GM19452 (cell line): Measurements from ENCODE around the gene PIK3C2G.
"Not testable (repeated sequence)": the region's sequence is repeated elsewhere in the genome, so short reads cannot be mapped to it uniquely, and the experiment has no call there.

Experiments used
- ATAC-seq: cut with Tn5 transposase; IDR thresholded peaks from one replicate; pipeline ENCODE4 v1.9.1; 2021; ENCODE audit not compliant: unreplicated experiment

The PIK3C2G gene

GRCh38 chr12:18261273-18261672, at the start of gene PIK3C2G:
TSS of gene PIK3C2G (plus strand) at chr12:18261518. CDS start at chr12:18282082, 20,564 bp downstream.
- ATAC-seq, result no peak

GRCh38 chr12:18217966-18218365, 43.4 kb upstream of the PIK3C2G start:
- no peak for ATAC-seq

DNA sequence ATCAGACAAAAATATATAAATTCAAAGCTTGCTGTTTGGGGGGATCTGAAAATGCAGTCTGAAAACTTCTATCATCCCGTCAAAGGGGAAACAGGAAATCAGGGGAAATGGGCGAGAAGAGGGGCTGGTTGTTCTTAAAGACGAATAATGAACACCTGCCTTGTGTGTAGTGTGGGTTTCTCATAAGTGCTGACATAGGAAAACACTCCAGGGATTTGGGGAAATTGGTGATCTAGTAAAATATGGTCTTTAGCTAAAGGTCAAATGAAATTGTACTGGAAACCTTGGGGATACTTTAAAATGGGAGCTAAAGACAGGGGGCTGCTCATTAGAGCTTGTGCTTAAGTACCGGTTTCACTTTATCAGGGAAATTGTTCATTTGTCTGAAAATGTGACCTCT, 39.6 kb upstream of the PIK3C2G start:
- ATAC-seq, result no peak

GRCh38 chr12:18222699-18223098, 38.6 kb upstream of the PIK3C2G start:
- no peak for ATAC-seq

- ATAC-seq, result no peak
Observed at GRCh38 chr12:18224745-18225144, 36.6 kb upstream of the PIK3C2G start.

- no peak for ATAC-seq
Observed at GRCh38 chr12:18239526-18239925, 21.8 kb upstream of the PIK3C2G start.

DNA sequence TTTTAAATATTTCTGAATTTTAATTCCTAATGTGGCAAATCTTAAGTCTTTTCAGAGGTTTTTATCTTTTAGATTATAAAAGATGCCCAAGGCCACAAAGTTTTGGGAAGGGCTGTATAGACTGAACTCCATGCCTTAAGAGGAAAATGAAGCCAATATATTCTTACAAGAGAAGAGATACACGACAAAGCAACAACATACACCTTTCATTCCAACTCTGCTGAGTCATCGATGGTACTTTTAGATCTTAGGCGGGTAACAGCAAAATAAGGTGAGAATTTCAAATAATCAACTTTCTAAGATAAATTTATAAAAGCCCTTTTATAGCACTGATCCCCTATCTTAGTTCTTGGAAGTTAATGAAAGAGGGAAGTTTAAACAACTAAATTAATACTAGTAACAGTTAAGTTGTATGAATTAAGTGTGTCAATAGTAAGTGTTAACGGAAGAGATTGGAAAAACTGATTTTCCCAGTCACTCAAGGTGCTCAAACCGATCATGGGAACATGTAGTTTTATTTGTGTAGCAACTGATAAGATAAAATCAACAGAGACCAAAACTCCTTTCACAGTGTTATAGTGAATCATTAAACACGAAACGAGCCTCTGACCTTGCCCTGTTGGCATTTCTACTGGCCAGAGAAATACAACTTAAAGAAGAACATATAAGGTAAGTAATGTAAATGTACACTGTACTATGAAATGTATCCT, 18.8 kb upstream of the PIK3C2G start:
- no peak for ATAC-seq

- ATAC-seq, result no peak
Observed at GRCh38 chr12:18243238-18243637, 18.1 kb upstream of the PIK3C2G start.

- no peak for ATAC-seq
Observed at GRCh38 chr12:18246066-18246465, 15.3 kb upstream of the PIK3C2G start.

DNA sequence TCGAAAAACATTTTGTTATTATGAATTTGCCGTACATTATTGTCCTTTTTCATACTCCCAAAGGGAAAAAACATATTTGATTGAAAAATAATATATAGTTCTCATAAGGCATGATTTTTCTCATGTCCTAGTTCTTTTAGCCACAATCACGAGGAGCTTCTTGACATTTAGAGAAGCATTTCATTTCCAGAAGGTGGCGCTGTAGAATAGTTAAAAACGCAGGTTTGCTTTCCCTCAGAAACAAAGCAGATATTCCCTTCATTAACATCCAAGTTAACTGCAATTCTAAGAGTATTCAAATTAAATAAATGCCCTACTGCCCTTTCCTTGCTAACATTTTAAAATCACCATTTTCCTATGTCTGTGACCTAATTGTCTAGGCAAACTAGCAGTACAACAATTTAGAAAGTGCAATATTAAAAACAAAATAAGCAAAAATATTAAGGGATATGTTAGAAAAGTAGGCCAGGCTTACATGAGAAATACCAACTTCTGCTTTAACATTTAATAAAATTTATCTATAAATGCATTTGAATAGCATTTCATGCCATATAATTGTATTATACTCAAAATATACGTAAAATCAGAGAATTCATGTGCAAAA, 10.9 kb upstream of the PIK3C2G start:
- no peak for ATAC-seq

GRCh38 chr12:18254081-18254480, 7.2 kb upstream of the PIK3C2G start:
- no peak for ATAC-seq

- ATAC-seq, result not testable (repeated sequence)
Observed at GRCh38 chr12:18255004-18255403, 6.3 kb upstream of the PIK3C2G start.

DNA sequence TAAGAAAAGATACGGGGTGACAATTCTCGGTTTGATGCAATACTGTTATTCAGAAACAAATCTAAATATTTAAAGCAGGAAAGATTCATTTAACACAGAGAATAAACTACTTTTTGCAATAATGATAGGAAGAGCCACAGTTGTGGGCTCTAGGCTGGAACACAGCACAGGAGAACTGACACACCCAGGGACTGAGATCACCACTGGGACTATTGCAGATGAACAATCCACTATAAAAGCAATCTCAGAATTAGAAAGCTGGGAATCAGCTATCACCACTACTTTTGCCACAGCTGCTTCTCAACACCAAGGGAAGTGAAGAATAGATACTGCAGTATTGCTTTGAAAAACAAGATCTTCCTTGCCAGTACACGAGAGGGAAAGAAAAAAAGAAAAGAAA, 4.1 kb upstream of the PIK3C2G start:
- ATAC-seq, result no peak

GRCh38 chr12:18258929-18259328, 2.4 kb upstream of the PIK3C2G start:
- ATAC-seq, result no peak

DNA sequence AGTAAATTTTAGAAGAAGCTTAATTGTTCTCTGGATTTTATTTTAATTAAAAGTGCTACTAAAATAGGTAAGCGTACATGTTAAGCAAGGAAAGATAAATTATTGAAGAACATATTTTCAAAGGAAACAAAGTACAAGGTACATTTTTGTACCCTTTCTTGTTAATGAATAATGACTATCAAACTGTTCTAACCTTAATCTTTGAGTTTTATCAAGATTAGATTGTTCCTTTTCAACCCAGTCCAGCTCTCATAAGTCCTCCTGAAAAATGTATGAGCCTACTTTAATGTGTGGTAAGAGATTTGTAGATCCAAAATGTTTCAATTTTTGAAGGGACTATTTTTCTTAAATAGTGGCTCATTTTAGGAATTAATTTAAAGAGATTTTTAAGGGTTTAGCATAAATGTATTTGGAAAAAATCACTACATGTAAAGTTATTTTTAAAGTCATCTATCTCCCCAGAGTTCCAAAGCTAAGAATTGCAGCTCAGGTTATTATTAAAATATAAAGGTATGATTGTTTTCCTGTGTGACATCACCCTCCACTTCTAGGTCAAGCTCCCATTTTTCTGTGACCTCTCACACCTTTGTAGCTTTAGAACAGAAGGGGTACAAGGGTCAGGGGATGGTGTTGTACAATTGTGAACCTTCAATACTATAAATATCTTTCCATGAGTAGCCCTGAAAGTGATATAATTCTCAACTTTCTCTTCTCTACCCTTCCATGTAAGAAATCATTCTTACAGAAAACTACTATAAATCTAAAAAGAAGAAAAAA, 1.2 kb upstream of the PIK3C2G start:
- ATAC-seq, result no peak

DNA sequence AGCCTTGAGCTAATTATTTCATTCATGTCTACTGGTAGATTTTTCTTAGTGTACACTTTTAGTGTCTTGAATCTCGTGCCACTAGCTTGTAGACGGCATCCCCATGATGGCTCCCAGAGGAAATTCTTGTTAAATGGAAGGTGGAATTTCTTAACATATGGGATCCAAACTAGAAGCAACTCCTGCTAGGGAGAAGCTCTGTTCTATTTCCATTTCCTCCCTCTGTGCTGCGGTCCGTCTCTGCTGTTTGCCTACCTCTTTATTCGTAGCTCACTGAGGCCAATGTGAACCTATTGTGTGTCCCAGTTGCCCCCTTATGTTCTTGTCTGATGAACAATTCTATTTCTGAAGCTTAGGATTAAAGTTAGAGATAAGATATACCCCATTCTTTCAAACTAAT, 588 bp downstream of the PIK3C2G start:
- ATAC-seq, result no peak

DNA sequence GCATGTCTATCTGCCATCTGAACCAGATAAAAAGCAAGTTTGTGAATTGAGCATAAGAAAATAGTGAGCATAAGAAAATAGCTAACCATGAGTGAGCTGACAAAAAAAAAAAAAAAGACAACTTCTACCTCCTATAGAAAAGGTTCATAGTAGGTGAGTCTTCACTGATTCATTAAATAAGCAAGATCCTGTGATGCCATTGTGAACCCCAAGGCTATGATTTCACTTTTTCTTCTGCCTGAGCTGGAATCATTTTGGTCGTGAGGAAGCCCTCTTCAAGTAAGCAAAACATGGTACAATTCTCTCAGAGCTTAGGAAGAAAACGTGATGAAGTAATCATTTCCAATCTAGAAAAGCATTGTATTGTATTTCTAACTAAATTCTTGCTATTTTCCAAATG, 1.2 kb downstream of the PIK3C2G start:
- ATAC-seq, result no peak

- no peak for ATAC-seq
Observed at GRCh38 chr12:18264581-18265075, 3.3 kb downstream of the PIK3C2G start.

DNA sequence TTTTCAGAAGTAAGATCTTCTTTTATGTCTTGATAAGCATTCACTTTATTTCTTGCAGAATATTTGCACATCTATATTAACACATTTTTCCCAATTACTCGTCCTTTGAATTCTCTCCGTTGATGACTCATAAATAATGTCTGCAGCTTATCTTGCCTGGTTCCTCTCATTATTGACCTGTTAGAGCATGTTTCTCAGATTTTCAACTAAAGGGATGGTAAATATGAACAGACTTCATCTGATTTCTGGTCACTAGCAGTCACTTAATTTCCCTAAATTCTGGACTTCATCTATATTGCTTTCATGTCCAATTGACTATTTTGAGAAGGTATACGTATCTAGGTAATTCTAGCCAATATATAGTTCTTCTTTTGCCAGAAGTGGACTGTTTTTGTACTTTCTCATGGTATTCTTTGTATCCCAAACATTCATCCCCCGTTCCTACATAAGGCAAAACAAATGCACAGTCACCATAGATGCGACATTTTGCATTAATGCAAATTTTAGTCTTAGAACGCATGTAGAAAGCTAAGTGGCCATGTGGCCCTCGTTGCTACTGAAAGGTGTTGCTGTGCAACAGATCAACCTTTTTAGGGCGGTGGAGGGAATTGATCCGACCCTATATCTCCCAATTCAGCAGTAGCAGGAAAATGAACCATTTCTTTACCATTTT, 6.2 kb downstream of the PIK3C2G start:
- ATAC-seq, result no peak

DNA sequence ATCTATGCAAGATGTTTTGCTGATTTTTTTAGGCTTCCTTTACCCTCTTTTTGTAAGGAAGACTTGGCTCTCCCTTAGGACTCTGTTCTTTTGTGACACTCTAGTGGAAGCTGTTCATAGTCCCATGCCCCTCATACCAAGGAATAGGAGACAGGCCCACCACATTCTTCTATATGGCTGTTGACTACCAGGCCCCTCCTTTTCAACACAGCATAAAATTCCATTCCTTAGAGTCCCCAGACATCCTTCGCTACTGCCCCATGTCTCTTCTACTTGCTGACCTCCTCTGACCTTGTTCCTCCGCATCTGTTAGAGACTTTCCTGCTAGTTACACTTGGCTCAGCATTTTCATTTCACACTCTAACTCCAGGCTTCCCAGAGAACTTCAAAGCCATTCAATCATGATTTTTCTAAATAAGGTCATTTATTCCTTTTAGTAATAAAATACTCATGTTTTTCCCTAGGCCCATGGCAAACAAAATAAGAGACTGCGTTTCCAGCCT, 9.7 kb downstream of the PIK3C2G start:
- ATAC-seq, result no peak

- no peak for ATAC-seq
Observed at GRCh38 chr12:18275981-18276380, 14.7 kb downstream of the PIK3C2G start.
